NCI-H1694 (cell line): ENCODE measurements around the gene GLI3.

Experiments used
- DNase-seq: peaks from one replicate; lab custom pipeline; 2025; lab: John Stamatoyannopoulos, UW

Gene GLI3

DNA sequence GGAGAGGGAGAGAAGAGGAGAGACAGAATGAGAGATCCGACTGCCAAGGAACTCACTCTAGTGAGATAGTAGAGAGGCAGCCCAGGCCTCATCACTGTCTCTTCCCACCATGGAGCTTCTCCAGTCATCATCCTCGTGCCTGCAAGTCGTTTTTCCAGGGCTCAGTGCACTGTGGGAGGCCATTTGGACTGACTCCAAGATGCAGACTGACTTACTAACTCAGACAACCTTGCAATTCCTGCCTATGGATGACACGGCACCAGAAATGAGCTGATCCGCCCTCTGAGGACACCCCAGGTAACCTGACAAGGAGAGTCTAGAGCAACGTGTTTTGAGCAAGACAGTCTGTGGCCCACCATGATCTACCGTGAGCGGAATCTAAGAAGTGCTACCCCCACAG, 154.9 kb downstream of the GLI3 start:
- no peak for DNase-seq

DNA sequence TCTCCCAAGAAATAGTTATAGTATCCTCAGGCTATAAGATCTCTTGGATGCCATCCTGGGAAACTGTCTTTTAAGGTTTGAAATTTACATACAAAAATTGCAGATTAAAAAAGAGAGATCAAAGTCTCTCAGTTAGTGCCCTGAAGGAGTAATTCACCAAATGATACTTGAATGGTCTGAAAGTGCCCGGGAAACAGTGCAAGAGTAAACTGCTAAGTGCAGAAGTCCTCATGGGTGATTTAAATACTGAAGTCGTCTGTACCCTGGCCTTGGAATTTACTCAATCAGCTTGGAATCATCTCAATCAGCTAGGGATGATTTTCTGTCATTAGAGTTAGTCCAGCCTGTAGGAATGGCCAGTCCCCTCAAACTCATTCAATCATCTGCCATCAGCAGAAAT, 155.3 kb downstream of the GLI3 start:
- no peak for DNase-seq

DNA sequence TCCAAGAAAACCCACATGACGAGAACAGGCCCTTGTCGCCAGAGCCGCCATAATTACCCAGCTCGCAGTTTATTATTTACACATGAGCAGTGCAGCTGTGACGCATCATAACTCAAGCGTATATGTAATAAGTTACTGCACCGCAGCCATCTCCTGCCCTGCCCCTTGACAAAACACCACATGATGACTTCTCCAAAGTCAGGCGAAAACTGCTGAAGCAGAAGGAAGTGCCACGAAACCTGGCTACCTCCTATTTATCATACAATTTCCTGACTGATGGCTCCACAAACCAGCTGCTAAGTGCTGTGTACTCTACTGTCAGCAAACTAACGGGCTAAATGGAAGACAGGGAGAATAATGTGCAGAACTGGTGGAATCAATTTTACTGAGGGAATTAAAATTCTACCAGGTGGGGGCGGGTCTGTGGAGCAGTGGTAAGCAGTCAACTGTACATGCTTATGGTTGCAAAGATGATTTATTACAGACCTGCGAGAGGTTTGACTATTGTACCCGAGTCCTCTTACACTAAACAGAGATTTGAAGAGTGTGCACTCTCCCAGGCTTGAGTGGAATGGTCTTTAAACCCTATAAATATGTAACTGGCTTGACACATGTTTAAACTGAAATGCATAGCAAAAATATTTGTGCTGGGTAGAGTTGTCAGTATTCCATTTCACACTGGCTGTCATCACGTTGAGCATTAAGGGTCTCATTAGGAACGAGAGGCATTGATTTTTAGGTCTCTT, 156.0 kb downstream of the GLI3 start:
- no peak for DNase-seq

DNA sequence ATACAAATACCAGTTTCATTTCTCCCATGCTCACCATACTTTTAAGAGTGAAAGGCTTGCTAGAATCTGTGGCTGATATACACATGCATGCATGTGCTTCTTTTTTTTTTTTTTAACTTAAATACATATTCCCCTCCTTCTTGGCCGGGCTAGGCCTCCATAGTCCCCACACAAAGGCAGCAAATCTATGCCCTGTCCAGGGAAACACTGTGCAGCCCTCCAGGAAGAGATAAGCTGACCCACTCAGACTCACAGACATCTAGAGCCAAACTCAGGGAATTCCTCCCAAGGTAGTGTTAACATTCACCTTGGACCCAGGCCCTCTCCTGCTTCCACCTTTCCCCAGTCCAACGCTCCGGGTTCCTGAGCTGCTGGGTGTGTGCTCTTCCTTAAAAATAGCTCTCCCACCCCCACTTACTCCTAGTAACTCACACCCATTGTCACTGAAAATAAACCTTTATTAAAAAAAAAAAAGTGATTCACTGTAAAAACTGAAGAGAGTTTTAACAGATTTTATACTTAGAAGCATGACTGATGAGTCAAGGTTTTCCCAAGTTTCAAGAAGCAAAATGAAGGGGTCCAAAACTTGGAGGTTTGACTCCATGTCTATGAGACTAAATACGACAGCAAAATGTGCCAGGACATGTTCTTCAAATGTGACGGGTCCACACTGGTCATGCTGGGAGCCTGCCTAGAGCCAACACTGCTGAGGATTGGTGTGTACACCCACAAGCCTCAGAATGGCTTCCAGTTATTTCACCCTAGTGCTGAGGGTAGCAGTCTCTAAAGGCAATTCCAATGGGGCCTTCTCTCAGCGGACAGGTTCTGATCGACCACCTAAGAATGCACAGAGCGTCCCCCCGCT, 159.5 kb downstream of the GLI3 start:
- no peak for DNase-seq

DNA sequence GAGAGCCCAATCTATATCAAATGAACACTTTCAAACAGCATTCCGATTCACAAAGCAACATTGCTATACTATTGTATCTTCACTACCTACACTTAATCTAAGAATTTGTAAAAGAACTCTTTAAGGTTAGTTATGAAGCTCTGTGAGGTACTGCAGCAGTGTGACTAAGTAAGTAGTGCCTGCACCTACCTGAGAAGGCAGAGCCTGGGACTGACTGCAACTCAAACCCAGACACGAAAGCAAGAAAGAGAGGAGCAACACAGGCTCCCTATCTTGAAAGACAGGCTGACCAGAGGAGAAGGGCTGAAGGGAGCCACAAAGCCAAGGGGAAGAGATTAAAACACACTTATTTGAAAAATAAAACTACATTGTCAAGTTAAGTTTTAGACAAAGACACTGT, 160.1 kb downstream of the GLI3 start:
- no peak for DNase-seq

DNA sequence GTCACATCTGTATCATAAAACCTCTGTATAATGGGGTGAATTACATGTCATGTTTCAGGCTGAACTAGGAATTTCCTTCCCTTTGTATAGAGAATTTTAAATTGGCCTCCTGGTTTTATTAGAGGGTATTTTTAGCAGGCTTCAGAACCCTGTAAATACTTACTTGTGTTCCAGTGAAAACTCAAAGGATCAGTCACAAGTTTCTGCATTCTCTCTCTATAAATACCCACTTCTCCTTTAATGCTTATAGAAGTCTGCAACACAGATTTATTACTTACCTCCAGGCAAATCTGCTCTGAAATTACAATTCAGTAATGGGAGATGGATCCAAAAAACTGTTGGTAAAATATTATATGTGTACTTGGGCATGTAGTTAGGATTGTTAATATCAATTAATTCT, 161.6 kb downstream of the GLI3 start:
- no peak for DNase-seq

DNA sequence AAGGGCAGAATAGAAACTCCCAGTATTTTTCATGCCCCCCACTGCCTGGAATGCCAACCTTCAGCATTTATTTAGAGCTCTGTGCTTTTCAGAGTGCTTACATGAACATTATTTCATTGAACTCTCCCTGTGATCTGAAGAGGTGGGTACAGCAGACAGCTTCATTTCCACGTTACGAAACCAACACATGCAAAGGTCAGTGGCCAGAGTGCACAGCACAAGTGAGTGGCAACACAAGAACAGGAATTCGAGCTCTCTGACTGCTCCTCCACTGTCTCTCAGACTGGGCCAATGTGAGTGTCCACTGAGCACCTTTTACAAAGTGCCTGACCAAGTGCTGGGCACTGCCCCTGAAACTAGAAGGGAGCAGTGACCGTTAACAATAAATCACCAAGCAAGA, 162.9 kb downstream of the GLI3 start:
- DNase-seq: no peak

DNA sequence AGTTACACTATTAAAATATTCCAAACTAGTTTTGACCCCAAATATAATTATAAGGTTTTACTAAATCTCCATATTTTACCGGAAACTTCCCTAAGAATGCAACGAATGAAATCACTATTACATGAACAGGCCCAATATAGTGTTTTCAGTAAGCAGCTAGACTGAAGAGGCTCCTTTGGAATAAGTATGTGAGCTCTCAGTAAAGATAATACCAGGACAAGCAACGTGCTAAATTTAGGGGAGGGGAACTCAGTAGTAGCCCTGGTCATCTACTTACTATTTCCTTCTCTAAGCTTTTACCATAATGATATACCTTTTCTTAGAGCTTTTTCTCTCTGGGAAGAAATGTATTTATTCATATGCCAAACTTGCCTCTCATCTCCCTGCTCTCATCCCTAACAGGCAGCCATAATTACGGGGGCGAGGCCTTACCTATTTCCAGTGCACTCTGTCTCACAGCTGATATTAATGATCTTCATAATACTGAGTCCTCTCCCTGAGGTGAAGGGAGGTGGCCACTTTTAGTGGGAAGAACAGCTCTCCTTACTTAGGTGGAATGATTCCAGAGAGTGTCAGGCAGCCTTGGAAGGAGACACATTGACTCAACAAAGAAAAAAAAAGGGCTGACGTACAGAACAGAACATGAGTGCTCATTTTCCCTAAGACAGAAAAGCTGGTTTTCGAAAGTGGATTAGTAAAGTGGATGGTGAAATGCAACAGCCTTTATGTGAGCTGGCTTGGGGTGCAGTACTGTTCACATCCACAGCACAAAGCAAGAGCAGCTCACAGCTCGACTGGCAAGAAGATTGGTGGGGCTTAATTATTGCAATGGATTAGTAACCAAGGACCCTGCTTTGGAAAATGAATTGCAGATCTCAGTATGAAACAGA, 165.4 kb downstream of the GLI3 start:
- DNase-seq: no peak

DNA sequence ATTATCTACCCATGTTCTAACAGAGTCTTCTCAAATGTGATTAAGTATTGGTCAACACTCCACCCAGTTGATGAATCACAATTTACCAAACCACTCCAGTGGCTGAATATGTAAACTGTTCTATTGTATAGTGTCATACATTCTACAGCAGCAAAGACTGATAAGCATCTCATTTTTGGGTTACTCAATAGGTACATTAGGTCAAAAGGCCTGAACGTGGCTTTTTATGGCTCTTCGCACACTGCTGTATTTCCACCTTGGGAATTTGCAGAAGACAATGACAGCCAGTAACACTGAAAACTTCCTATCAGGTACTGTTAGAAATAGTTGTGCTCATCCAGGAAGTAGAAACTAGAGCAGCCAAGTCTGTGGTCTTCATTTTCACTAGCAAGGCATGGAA, 166.9 kb downstream of the GLI3 start:
- no peak for DNase-seq

DNA sequence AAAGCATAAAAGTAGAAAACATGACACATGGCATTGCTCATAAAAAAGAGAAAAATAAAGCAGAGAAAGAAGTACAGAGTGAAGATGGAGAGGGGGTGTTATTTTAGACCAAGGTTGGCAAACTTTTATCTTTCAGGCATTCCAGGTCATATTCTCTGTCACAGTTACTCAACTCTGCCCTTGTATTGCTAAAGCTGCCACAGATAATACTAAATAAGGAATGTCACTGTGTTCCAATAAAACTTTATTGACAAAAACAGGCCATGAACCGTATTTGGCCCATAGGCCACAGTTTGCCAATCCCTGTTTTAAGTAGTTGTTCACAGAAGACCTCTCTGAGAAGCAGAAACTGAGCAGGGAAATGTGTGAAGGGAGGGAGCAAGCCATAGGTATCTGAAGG, 167.4 kb downstream of the GLI3 start:
- DNase-seq: no peak

DNA sequence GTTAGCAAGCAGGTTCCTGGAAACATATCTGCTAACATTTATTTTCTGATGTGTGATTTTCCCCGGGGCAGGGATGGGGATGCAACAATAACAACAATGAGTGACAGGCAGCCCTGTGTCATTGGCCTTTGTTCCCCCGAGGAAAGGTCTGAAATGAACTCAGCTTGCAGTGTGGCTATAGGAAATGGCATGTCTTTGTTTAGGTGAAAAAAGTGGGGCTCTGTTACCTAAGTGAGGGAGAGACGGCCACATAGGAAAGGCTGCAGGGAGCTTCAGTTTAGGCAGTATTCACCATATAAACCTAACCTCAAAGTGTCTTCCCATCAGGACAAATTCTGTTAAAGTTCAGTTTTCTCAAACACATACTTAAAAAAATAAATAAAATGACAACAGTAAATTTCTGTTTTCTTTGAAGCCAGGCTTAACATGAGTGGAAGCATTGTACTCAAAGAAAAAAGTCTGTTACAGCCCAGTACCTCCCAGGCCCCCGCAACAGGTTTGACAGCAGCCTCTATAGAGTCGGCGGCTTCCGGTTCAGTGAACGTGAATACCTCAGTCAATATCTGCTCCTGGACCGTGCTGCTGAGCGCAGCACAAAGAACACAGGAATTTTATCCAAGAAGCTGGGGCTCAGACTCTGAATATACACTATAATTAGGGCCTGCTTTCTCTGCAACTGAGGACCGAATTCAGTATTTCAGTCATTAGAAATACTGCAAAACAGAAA, 168.3 kb downstream of the GLI3 start:
- no peak for DNase-seq

DNA sequence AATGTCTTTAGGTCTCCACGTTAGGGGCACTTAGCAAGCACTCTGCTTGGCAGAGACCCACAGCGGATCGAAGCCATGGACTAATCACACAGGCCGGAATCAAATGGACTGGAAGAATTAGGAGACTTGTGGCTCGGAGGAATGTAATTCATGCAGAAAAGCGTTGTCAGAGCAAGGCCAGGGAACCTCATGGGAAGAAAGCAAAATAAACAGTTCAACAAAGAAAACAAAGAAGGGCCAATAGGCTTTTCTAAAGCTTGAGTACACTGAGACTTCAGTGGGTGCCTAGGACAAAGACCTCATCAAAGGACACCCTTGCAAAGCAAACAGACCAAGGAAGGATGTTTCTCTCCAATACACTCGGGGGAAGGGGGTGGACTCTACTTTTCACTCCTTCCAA, 171.1 kb downstream of the GLI3 start:
- DNase-seq: no peak

DNA sequence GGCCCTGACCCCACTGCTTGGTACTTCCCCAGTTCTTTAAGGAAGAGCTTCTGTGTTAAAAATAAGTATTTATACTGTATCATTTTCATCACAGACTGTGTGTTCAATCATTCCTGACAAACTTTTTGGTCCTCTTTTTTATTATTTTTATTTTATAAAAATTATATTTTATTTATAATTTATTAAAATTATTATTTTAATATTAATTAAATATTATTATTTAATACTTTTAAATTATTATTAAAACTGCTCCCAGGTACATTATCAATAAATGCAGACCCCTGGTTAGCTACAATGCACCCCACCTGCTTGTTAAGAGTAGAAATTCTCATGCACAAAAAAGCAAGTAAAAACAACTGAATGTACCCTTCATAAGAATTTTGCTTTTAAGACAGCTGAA, 172.0 kb downstream of the GLI3 start:
- no peak for DNase-seq

DNA sequence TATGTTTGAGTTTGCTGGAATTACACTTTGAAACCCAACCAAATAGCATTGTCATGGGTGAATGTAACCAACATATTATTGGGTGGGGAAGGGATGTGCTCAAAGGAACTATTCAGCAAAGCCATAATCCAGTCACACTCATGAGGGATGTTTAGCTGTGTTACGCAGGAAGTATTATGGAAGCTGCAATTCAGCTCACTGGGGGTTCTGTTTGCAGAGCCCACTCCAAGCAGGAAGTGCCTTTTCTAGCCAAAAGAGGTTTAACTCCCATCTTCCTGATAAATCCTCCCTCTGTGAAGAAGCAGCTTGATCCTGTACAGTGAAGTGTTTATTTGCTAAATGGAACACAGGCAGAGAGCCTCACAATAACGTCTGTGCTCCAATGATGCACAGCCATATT, 172.5 kb downstream of the GLI3 start:
- no peak for DNase-seq

DNA sequence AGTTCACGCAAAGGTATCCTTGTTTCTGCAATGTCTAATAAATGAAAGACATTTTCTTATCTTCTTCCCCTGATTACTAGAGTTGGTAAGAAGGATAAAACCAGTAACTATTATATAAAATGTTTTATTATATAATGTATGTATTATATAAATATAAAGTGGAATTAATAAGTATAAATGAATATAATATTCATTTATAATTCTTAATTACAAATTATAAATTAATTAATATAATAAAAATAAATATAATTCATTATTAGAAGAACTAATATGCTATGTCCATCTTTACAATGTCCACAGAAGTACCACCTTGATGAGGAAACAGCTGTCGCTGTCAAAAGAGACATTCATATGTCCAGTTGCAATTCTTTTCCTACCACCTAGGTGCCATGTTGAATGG, 177.7 kb downstream of the GLI3 start:
- DNase-seq: no peak

DNA sequence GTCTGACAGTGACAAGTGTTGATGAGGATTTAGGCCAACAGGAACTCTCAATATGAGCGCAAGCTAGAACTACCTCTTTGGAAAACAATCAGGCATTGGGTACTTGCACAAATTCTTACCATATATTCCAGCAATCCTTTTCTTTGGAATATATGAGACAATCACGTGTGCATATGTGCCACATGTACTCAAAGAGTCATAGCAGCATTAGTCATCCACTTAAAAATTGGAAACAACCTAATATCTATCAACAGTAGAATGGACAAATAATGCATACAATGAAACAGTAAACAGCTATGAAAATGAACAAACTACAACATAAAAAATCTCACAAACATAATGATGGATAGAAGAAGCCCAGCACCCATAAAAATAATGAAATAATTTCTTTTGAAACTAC, 179.7 kb downstream of the GLI3 start:
- no peak for DNase-seq

DNA sequence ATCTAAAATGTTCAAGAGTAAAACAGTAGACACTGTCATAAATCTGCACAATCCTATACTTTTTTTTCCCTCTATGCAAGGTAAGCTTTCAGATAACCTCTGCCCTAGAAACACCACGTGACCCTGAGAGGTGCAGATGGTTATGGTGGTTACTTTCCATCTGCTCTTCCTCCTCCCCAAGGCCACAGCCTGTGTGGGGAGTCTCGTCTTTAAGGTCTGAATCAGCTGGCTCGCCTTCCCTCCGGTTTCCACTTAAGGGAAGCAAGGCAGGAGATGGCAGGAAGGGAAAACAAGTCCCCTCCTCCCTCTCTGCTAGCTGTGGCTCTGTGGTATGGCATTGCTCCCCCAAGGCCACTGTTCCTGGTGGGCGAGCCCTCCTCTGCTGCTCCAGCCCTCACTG, 181.8 kb downstream of the GLI3 start:
- no peak for DNase-seq

DNA sequence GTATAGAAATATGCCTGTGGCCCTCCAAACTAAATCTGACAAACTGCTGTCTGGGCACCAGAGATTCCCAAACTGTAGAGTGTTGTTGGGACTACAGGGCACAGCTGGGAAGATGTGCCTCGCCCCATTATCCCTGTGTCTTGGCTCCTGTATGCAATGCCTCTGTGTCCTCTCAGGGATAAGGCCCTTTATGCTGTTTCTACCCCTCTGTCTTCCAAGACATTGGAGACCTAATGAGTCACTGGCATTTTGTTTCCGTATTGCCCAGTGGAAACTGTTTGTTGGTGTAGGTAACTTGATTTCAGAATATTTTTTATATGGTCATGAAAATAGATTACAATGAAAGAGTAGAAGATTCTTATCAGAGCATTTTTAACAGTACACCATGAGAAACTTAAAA, 183.2 kb downstream of the GLI3 start:
- no peak for DNase-seq

DNA sequence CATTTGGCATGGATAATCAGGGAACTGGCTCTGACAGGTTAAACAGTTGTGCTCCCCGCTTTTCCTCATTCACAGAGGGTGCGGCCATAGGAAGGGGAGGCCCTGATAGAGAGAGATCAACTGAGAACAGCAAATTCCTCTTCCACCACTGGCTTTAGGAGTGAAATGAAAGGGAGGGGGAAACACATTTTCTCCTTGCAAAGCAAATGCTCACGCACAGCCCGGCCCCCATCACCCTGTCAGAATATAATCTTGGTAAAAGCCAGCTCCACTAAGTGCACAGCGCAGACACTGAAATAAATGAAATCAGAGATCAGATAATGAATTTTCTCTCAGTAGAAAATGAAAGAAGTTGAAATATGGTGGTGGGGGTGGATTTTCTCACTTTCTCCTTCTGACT, 187.2 kb downstream of the GLI3 start:
- no peak for DNase-seq

DNA sequence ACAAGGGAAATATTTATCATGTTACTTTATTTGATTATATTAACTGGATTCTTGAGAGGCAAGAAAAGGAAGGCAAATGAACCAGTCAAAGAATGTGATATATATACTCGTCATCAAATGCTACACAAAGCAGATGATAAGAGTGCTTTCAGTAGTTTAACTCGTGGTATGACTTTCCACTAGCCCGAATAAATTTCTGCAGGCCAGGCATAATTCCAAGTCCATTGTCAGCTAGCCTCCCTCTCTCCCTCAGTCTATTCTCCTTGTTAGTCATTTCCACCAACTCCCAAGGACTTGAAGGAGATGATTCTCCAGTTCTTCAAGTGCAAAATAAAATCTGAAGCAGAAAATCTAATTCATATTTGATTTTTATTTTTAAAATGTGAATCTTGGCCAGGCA, 190.5 kb downstream of the GLI3 start:
- no peak for DNase-seq

DNA sequence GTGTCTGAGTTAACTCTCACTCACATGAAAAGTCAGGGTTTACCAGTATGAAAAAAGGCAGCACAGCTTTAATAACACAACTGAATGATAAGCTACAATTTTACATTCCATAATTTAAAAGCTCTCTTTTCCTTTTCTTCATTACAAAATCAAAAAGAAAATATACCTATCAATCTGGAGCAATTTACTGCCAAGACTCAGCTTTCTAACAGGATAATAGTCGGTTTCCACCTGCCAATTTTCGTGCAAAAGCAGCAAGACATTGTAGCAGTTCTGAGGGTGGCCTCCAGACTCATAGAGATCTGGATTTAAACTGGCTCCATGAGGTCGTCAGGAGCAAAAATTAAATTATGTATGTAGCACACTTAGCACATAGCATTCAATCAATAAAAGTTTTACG, 191.0 kb downstream of the GLI3 start:
- DNase-seq: no peak

DNA sequence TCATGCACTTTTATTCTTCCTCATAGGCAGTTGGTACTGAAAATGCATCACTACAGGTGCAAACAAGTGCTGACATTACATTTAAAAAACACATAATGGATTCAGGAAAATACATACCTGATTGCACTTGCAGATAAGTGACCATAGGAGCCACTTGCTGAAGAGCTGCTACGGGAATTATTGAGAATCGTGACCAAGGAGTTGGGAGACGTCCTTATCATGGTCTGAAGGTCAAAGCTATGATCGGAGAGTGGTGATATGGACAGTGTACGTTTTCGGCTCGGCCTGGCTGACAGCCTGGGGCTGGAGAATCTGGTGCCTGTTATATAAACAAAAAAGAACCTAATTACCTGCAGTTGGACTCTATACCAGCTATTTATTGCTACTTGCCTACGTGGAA, 197.1 kb downstream of the GLI3 start:
- no peak for DNase-seq
